AG20443 (cell line): ENCODE data around the gene ARRDC3.

Experiments
- DNase-seq: peaks from one replicate; pipeline ENCODE4 v3.0.0; 2012; ENCODE audit warnings: low spot score, mixed read lengths

The ARRDC3 gene

GRCh38 chr5:91384671-91385430 lies 1.7 kb upstream of the ARRDC3 start:
- DNase-seq, result peak; percentile 67

DNA sequence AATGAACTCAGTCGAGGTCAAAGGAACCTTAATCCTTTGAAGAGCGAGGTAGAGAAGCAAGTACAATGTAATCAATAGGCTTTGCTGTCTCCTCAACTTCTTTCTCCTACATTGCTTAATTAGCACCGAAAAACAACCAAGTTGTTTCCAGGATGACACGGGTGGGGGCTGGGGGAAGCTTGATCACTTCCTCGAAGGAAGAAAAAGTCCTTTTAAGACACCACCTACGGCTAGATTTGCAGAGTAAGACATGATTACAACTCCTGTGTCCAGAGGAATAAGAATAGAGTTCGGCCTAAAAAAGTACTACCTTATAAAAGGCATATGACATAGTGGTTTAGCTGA lies 811 bp upstream of the ARRDC3 start:
- DNase-seq, result no peak

GRCh38 chr5:91382530-91383026 lies 539 bp downstream of the ARRDC3 start:
- DNase-seq, result no peak

GRCh38 chr5:91381774-91382359 lies 1.2 kb downstream of the ARRDC3 start:
- peak; percentile 67 for DNase-seq

DNA sequence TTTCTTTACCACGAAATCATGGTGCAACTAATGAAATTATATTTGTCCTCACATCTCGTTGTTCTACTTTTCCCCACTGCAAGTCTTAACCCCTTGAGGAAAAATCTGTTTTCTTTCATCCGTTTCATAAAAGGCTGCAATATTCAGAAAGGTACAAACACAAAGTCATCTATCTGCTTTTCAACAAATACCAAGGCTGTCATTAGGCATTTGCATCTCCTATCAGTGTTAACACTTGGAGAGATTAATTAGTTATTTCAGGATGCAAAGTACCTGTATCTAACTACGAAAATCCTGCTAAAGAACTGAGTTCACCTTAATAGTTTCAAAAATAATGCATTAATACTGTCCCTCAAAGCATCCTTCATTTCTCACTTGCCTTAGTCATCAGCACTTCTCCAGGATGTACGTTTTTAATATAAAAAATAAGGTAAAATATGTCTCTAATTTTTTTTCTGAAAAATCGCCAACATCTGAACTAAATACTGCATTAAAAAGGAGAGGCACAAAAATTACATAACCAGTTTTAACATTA lies 1.8 kb downstream of the ARRDC3 start:
- DNase-seq, result no peak

- DNase-seq, result peak; percentile 92
Observed at GRCh38 chr5:91380491-91381238, 2.5 kb downstream of the ARRDC3 start.

GRCh38 chr5:91379914-91380490 lies 3.1 kb downstream of the ARRDC3 start:
- DNase-seq, result peak; percentile 85

DNA sequence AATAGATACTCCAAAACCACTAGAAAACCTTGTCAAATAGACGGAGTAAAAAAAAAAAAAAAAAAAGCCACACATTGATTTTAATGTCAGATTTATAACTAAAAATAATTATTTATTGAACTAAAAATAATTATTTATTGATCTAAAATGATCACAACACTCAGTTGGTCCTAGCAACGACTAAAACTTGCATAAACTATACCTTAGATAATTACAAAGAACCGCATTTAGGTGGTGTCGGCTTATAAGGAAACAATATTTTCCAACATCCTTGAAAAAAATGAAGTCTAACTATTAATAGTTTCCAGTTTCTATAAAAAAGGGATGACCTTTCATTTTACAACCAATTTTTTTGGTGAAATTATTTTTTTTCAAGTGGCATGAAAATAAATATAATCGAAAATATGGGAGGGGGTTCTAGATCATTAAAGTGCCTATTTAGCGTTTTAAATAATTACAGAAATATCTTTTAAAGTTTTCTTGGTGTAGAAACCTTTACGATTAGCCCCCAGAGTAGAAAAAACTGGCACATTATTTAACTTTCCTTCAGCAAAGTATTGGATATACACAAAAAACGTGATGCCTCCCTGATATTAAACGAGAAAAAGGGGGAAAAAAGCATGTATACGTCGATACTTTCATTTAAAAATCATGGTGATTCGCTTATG lies 3.7 kb downstream of the ARRDC3 start:
- DNase-seq, result no peak

DNA sequence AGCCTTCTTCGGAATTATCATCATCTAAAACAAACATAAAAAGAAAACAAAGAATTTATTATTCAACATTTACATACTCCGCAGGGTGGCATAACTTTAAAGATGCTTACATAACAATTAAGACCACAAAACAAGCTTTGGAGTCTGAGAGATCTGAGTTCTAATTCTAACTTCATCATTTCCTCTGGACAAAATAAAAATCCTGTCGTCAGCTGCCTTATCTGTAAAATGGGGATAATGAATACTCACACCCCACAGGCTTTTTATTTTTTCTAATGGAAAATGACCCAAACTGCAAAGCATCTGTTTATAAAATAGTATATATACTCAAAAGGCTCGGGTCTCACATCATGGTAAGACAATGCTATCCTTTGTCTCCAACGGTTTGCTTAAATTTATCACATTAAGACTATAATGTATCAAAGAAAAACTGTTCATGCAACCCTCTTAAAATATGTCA lies 4.3 kb downstream of the ARRDC3 start:
- DNase-seq, result no peak

DNA sequence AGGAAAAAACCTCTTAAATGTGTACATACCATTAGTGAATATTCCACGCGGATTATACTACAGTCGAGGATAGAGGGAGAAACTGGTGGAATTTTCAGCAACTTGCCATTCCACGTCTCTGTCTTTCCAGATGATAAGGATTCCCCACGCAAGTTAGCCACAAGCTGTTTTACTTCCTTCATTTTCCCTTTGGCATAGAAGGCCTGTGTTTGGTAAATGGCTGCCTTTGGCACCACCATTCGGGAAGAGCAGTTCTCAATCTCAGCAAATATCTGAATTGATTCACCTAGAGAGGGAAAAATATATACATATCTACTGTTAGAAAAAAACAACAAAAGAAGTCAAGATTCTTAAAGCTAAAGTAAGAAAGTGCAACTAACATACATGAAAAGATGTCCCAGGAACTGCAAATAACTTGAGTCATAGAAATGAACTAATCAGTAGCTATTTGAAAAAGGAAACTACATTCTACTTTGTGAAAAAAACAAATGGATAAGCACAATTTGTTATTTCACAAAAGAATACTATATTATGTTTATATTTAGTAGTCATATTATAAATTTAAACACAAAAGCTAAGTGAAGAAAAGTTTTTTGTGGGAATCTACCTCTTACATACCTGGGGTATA lies 8.1 kb downstream of the ARRDC3 start:
- DNase-seq, result no peak

DNA sequence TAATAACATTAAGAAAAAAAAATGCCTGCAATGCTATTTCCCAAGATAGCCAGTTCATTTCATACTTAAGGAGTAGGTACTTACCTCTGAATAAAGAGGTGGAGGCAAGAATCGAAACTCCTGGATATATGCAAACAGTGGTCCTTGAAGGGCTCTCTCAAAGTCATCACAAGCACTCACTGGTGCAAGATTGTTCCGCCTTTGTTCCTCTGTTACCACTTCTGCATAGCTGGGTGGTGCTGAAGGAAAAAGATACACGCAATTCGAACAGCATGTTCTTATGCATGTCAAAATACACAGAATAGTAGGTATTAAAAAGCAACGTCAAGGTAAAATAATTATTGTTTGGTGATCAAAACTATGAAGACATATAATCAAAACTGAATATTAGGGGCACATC lies 9.5 kb downstream of the ARRDC3 start:
- DNase-seq, result no peak

- DNase-seq, result no peak
Observed at GRCh38 chr5:91373006-91373405, 10.1 kb downstream of the ARRDC3 start.

GRCh38 chr5:91369480-91369879 lies 13.6 kb downstream of the ARRDC3 start:
- no peak for DNase-seq

DNA sequence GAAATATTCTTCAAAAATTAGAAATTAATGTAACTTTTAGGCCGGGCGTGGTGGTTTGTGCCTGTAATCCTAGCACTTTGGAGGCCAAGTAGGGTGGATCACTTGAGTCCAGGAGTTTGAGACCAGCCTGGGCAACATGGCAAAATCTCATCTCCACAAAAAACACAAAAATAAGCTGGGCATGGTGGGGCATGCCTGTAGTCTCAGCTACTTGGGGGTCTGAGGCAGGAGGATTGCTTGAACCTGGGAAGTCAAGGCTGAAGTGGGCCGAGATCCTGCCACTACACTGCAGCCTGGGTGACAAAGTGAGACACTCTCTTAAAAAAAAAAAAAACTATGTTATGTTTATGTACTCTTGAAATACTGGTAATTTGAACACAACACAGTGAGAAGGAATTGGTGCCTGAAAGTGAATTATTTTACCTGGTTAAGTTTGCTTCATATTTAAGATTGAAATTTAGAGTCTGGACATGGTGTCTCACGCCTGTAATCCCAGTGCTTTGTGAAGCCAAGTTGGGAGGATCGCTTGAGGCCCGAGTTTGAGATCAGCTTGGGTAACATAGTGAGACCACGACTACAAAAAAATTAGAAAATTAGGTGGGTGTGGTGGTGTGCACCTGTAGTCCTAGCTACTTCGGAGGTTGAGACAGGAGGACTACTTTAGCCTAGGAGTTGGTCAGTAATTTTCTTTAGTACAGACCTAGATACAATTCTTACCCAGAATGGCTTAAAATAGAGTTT lies 15.0 kb downstream of the ARRDC3 start:
- DNase-seq, result no peak

- DNase-seq, result no peak
Observed at GRCh38 chr5:91367344-91367743, 15.8 kb downstream of the ARRDC3 start.

DNA sequence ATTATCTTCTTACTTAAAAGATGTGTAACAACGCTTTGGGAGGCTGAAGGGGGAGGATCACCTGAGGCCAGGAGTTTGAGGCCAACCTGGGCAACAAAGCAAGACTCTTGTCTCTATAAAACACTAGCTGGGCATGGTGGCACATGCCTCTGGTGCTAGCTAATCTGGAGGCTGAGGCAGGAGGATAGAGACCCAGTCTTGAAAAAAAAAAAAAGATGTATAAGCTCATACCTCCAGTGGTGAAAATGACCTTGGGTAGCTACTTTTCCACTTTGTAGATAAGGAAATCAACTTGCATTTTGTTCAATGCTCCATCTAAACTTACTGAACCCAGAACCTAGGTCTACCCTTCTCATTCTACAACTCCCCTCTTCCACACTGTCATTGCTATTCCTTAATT lies 16.6 kb downstream of the ARRDC3 start:
- DNase-seq, result no peak

DNA sequence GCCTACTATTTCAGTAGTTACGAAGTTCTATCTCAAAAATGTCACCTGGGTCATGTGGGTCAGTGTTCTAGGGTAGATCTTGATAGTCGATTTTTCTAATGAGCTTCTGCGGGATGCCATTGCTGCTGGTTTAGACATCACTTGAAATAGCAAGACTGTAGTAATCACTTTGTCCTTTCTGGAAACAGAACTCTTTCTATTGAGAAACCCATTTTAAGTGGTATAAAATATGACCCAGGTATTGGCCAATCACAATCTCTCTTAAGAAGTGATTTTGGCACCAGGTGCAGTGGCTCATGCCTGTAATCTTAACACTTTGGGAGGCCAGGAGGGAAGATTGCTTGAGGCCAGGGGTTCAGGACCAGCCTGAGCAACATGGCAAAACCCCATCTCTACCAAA lies 17.6 kb downstream of the ARRDC3 start:
- DNase-seq, result no peak

- no peak for DNase-seq
Observed at GRCh38 chr5:91362935-91363334, 20.2 kb downstream of the ARRDC3 start.

DNA sequence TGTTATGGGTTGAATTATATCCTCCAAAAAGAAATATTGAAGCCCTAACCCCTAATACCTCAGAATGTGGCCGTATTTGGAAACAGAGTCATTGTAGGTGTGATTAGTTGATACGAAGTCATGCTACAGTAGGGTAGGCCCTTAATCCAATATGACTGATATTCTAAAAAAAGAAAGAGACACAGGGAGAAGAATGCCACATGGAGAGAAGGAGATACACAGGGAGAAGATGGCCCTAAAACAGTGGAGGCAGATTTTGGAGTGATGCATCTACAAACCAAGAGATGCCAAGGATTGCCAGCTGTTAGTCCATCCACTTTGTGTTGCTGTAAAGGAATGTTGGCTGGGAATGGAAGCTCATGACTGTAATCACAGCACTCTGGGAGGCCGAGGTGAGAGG lies 21.3 kb downstream of the ARRDC3 start:
- no peak for DNase-seq

GRCh38 chr5:91361055-91361701 lies 21.9 kb downstream of the ARRDC3 start:
- no peak for DNase-seq
